ENCODE data around the gene FHOD3.

DNA sequence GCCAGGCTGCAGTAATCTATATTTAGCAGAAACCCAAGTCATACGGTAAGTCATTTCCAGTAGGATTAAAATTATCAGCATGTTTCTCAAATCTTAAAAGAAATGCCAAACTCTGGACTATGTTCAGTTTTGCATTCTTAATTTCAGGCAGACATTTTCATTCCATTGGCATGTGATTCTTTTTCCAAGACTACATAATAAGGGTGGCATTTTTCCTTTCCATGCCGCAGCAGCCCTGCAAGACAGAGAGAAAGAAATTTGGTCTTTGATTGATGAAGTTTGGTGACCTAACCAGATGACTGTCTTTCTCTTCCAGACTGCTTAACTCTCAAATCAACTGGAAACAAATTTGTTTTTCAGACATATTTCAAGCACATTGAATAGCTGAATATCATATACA lies 118.1 kb downstream of the FHOD3 start:
- TF ChIP-seq, protein P1, sequence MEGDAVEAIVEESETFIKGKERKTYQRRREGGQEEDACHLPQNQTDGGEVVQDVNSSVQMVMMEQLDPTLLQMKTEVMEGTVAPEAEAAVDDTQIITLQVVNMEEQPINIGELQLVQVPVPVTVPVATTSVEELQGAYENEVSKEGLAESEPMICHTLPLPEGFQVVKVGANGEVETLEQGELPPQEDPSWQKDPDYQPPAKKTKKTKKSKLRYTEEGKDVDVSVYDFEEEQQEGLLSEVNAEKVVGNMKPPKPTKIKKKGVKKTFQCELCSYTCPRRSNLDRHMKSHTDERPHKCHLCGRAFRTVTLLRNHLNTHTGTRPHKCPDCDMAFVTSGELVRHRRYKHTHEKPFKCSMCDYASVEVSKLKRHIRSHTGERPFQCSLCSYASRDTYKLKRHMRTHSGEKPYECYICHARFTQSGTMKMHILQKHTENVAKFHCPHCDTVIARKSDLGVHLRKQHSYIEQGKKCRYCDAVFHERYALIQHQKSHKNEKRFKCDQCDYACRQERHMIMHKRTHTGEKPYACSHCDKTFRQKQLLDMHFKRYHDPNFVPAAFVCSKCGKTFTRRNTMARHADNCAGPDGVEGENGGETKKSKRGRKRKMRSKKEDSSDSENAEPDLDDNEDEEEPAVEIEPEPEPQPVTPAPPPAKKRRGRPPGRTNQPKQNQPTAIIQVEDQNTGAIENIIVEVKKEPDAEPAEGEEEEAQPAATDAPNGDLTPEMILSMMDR (conservative IDR thresholded peaks at IDR 0.05; ENCODE audit: low read depth, low read length), result no peak
- no peak for TF ChIP-seq POLR2A (IDR thresholded peaks at IDR 0.05; ENCODE audit: low read depth, low read length)
- TF ChIP-seq, protein P2, sequence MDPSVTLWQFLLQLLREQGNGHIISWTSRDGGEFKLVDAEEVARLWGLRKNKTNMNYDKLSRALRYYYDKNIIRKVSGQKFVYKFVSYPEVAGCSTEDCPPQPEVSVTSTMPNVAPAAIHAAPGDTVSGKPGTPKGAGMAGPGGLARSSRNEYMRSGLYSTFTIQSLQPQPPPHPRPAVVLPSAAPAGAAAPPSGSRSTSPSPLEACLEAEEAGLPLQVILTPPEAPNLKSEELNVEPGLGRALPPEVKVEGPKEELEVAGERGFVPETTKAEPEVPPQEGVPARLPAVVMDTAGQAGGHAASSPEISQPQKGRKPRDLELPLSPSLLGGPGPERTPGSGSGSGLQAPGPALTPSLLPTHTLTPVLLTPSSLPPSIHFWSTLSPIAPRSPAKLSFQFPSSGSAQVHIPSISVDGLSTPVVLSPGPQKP (IDR thresholded peaks at IDR 0.05; ENCODE audit: borderline replicate concordance, low read depth, low read length), result no peak
- TF ChIP-seq, protein P3, sequence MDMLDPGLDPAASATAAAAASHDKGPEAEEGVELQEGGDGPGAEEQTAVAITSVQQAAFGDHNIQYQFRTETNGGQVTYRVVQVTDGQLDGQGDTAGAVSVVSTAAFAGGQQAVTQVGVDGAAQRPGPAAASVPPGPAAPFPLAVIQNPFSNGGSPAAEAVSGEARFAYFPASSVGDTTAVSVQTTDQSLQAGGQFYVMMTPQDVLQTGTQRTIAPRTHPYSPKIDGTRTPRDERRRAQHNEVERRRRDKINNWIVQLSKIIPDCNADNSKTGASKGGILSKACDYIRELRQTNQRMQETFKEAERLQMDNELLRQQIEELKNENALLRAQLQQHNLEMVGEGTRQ (IDR thresholded peaks at IDR 0.05; ENCODE audit: low read depth, low read length), result no peak

All from IMR-90 (cell line).